ENCODE data around the gene MAST3.

Gene MAST3

DNA sequence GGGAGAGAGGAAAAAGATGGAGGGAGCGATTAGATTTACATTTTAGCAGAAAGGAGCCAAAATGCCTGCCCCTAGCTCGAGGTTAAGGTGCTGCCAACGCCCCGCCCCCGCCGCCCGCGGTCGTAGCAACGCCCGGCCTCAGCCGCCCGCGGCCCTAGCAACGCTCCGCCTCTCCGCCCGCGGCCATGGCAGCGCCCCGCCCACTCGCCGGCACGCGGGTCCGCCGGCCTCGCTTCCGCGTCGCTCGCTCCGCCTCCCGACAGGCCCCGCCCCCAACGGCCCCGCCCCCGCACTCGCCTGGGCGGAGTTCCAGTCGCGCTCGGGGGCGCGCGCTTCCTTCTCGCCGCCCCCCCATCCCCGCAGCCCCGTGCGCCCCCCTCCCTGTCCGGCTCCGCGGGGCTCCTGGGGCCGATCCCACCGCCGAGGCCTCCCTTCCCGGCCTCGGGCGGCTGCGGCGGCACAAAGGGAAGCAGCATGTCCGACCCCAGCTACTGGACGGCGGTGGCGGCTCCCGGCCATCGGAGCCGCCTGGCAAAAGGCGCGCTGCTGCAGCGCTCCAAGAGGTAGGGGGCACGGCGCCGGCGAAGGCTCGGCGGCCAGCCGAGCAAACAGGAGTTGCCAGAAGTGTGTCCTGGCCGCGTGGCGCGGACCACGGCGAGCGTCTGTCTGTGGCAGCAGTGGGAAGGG is 20.3 kb downstream of the MAST3 start:
- TF ChIP-seq, protein P1, sequence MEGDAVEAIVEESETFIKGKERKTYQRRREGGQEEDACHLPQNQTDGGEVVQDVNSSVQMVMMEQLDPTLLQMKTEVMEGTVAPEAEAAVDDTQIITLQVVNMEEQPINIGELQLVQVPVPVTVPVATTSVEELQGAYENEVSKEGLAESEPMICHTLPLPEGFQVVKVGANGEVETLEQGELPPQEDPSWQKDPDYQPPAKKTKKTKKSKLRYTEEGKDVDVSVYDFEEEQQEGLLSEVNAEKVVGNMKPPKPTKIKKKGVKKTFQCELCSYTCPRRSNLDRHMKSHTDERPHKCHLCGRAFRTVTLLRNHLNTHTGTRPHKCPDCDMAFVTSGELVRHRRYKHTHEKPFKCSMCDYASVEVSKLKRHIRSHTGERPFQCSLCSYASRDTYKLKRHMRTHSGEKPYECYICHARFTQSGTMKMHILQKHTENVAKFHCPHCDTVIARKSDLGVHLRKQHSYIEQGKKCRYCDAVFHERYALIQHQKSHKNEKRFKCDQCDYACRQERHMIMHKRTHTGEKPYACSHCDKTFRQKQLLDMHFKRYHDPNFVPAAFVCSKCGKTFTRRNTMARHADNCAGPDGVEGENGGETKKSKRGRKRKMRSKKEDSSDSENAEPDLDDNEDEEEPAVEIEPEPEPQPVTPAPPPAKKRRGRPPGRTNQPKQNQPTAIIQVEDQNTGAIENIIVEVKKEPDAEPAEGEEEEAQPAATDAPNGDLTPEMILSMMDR (IDR thresholded peaks at IDR 0.05; ENCODE audit: low read depth, low read length): no peak
- peak overlapping the region; percentile 65 for H3K4me3 ChIP-seq (ENCODE audit: low read depth, low read length)

DNA sequence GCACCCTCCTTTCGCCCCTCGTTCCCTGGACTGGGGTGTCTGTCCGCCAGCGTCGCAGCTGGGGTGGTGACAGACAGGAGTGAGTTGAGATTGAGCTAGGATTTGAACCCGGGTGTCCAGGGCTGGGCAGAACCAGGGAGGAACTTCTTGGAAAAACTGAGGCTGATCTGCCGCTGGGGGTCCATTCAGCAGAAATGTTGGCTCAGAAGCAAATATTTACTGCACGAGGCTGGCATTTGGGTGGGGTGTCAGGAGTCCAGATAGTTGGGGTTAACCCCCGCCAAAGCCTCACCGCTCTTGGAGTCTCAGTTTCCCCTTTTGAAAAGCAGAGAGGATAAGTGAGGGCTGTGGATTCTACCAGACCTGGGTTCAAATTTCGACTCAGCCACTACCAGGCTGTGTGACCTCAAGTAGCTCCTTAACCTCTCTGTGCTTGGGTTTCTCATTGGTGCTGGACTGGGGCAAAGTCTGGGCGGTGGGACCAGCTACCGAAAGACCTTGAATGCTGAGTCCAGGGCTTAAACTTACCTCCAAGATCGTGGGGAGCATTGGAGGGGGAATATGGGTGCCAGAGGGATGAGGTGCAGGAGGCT is 20.9 kb downstream of the MAST3 start:
- peak overlapping the region; percentile 65 for H3K4me3 ChIP-seq (ENCODE audit: low read depth, low read length)
- TF ChIP-seq, protein P1 (IDR thresholded peaks at IDR 0.05; ENCODE audit: low read depth, low read length): no peak

DNA sequence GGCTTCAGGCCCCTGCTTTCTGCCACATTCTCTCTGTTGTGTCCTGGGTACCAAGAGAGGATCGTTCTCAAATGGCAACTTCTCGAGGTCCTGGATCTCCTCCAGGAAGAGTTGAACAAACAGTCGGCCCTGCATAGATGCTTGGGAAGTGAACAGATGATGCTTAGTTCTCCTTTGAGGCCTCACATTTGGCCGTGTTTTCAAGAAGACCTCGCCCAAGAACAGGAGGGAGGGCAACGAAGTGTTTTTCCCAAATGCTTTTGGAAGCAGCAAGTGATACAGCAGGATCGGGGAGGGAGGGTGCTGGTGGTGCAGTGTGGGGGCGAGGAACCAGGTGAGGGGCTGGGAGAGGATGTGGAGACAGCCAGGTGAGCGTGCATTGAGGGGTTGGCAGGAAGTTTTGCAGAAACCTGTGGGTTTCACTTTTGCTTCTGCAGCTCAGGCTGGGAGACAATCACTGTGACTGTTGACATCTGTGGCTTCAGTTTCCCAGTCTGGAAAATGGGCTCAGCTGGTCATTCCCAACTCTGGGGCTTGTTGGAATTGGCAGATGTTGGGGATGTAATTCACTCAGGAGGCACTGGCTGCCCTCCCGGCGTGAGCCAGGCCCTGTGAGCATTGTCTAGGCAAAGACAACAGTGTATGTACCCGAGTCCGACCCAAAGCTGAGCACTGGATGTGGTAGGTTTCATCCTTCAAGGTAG is 21.6 kb downstream of the MAST3 start:
- peak overlapping the region; percentile 65; the same call in 1 of the 2 replicates for H3K4me3 ChIP-seq (ENCODE audit: low read depth, low read length)
- TF ChIP-seq, protein P1 (IDR thresholded peaks at IDR 0.05; ENCODE audit: low read depth, low read length): no peak

DNA sequence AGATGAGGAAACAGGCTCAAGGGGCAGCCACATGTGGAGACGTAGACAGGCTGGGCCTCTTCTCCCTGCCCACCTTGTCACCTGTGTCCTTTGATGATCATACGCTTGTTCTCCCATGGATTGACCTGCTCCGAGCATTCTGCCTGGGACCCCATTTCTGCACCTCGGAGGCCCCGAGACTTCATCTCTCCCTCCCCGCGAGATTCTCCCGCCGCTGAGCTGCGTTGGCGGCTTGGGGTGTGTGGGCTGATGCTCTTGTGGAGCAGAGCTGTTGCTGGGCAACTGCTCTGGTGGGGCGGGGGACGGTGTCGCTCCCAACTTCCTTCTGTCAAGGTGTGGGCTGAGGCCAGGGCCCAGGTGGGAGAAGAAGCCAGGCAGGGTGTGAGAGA is 22.1 kb downstream of the MAST3 start:
- TF ChIP-seq, protein P1 (IDR thresholded peaks at IDR 0.05; ENCODE audit: low read depth, low read length): no peak
- no peak overlapping the region for H3K4me3 ChIP-seq (ENCODE audit: low read depth, low read length)

DNA sequence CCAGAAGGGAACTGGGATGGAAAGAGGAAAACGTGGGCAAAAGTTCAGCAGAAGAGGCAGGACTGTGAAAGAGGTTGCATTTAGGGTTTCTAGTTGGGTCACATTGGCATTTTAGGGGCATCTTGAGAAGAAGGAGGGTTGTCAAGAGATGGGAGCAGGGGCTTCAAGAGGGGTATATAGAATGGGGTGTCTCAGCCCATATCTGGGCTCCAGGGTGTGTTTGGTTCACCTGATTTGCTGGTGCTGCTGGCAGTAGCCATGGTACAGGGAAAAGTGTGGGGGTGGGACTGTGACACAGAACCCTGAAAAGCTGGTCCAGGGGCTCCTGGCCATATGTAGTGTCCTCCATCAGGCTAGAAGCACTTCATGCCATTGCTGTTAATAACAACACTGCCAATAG is 22.5 kb downstream of the MAST3 start:
- TF ChIP-seq, protein P1 (IDR thresholded peaks at IDR 0.05; ENCODE audit: low read depth, low read length): no peak

DNA sequence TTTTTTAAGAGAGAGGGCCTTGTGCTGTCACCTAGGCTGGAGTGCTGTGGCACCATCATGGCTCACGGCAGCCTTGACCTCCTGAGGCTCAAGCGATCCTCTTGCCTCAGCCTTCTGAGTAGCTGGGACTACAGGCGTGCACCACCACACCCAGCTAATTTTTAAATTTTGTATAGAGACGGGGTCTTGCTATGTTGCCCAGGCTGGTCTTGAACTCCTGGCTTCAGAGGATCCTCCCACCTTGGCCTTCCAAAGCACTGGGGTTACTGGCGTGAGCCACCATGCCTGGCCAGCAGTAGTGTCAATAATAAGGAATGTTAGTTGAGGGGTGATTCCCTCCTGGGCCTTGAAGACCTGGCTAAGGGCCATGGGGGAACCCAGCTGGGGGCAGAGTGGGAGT is 23.6 kb downstream of the MAST3 start:
- H3K4me3 ChIP-seq (ENCODE audit: low read depth, low read length): no peak overlapping the region
- TF ChIP-seq, protein P1 (IDR thresholded peaks at IDR 0.05; ENCODE audit: low read depth, low read length): no peak

More for the DNA sequence above, 22.5 kb downstream of the MAST3 start:
- no peak overlapping the region for H3K4me3 ChIP-seq (ENCODE audit: low read depth, low read length)

DNA sequence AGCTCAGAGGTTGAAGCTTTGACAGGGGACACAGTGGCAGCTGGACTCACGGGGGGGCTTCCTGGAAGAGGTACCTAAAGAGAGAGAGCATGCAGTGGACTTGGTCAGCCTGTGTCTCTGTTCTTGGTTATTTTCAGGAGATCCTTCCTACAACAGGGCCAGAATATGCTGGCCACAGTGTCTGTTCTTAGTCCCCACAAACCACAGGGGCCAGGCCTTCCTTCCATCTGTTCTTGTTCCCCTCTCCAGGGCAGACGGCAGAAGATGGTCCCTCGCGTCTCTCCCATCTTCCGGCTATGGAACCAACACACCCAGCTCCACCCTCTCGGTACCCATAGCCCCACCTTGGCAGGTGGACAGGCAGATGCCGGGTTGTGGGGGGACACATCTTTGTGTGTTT is 24.8 kb downstream of the MAST3 start:
- H3K4me3 ChIP-seq (ENCODE audit: low read depth, low read length): no peak overlapping the region
- TF ChIP-seq, protein P1 (IDR thresholded peaks at IDR 0.05; ENCODE audit: low read depth, low read length): no peak
